HS-27A (cell line): ENCODE data around the gene WNK1.
"Not testable (repeated sequence)": the region's sequence is repeated elsewhere in the genome, so short reads cannot be mapped to it uniquely, and the experiment has no call there.

ENCODE experiments used
- DNase-seq: peaks from one replicate; pipeline ENCODE4 v3.0.0-alpha.2; 2012; ENCODE audit warnings: low read depth, missing footprints

The WNK1 gene

GRCh38 chr12:751999-752694 lies at the start of gene WNK1:
Gene WNK1, plus strand, starts transcription at chr12:752579. Its CDS starts 987 bp downstream, at chr12:753566.
- peak; percentile 100 for DNase-seq

GRCh38 chr12:704516-705242 lies 47.7 kb upstream of the WNK1 start:
- no peak for DNase-seq

- not testable (repeated sequence) for DNase-seq
Measured at GRCh38 chr12:708084-708483, 44.3 kb upstream of the WNK1 start.

- no peak for DNase-seq
Measured at GRCh38 chr12:709455-710020, 42.8 kb upstream of the WNK1 start.

- DNase-seq = no peak
Measured at GRCh38 chr12:712172-712863, 40.1 kb upstream of the WNK1 start.

- no peak for DNase-seq
Measured at GRCh38 chr12:713281-713875, 39.0 kb upstream of the WNK1 start.

- no peak for DNase-seq
Measured at GRCh38 chr12:716506-716905, 35.9 kb upstream of the WNK1 start.

GRCh38 chr12:718756-719102 lies 33.6 kb upstream of the WNK1 start:
- DNase-seq = no peak

- no peak for DNase-seq
Measured at GRCh38 chr12:720231-720941, 32.0 kb upstream of the WNK1 start.

GRCh38 chr12:724194-724855 lies 28.1 kb upstream of the WNK1 start:
- DNase-seq = no peak

GRCh38 chr12:725076-725475 lies 27.3 kb upstream of the WNK1 start:
- DNase-seq = no peak

- peak; percentile 24 for DNase-seq
Measured at GRCh38 chr12:726281-727140, 25.9 kb upstream of the WNK1 start.

- no peak for DNase-seq
Measured at GRCh38 chr12:727321-727720, 25.1 kb upstream of the WNK1 start.

- no peak for DNase-seq
Measured at GRCh38 chr12:728781-729180, 23.6 kb upstream of the WNK1 start.

GRCh38 chr12:729221-729620 lies 23.2 kb upstream of the WNK1 start:
- no peak for DNase-seq

- no peak for DNase-seq
Measured at GRCh38 chr12:730550-730949, 21.8 kb upstream of the WNK1 start.

GRCh38 chr12:737122-737739 lies 15.1 kb upstream of the WNK1 start:
- no peak for DNase-seq

- no peak for DNase-seq
Measured at GRCh38 chr12:738712-739111, 13.7 kb upstream of the WNK1 start.

GRCh38 chr12:739349-739748 lies 13.0 kb upstream of the WNK1 start:
- DNase-seq = no peak

- no peak for DNase-seq
Measured at GRCh38 chr12:740921-741320, 11.5 kb upstream of the WNK1 start.
